ENCODE data around the gene COMMD2. TPM values are rescaled to one million over a fixed set of nuclear protein-coding genes. Genes with fewer than 3 reads are reported as not detected.

COMMD2 gene
- 18.0 TPM for total RNA-seq
- long read RNA-seq, transcript COMMD2-203 (5 exons, 3,706 nt): major isoform, 12 of 12 reads
- long read RNA-seq, partial matches to known transcripts: 0 of 12 reads
- long read RNA-seq, other reads (novel, unspliced or antisense): 0 of 12 reads

- ATAC-seq (peak; percentile 96), DNase-seq (ENCODE audit: missing footprints) (peak; percentile 87)
- intact Hi-C loops (cut with DNase I): loop anchor here (2.0 kb wide), 1 partner anchor 61 kb away; the partner anchor contains the start of gene RNF13
These were observed at the start of gene COMMD2 for GRCh38 chr3:149752051-149752787. COMMD2 (minus strand) TSS chr3:149752489; CDS start chr3:149752444, 45 bp downstream.

- DNase-seq (ENCODE audit: missing footprints) (no peak), ATAC-seq (no peak)
- intact Hi-C loops (cut with DNase I): no loop called here
These were observed 49.4 kb upstream of the COMMD2 start for GRCh38 chr3:149801639-149802038.

- intact Hi-C loops (cut with DNase I): no loop called here
- ATAC-seq: no peak
These were observed 48.9 kb upstream of the COMMD2 start for GRCh38 chr3:149801195-149801594.

GRCh38 chr3:149800693-149801092 is 48.4 kb upstream of the COMMD2 start:
- ATAC-seq (no peak), DNase-seq (ENCODE audit: missing footprints) (no peak)
- intact Hi-C loops (cut with DNase I): no loop called here

More at GRCh38 chr3:149801195-149801594, 48.9 kb upstream of the COMMD2 start:
- DNase-seq (ENCODE audit: missing footprints): no peak

GRCh38 chr3:149796026-149796425 is 43.7 kb upstream of the COMMD2 start:
- intact Hi-C loops (cut with DNase I): no loop called here
- ATAC-seq (no peak), DNase-seq (ENCODE audit: missing footprints) (no peak)

GRCh38 chr3:149792452-149793270 is 40.4 kb upstream of the COMMD2 start, which contains the start of gene ANKUB1:
ANKUB1 (minus strand) TSS chr3:149792554; CDS start chr3:149792366, 188 bp downstream.
- intact Hi-C loops (cut with DNase I): no loop called here

GRCh38 chr3:149790698-149791097 is 38.4 kb upstream of the COMMD2 start:
- intact Hi-C loops (cut with DNase I): no loop called here
- ATAC-seq: no peak
- no peak for DNase-seq (ENCODE audit: missing footprints)

More at GRCh38 chr3:149792452-149793270, 40.4 kb upstream of the COMMD2 start, which contains the start of gene ANKUB1:
- DNase-seq (ENCODE audit: missing footprints) (no peak), ATAC-seq (no peak)

- DNase-seq (ENCODE audit: missing footprints) (no peak), ATAC-seq (no peak)
- intact Hi-C loops (cut with DNase I): no loop called here
These were observed 38.0 kb upstream of the COMMD2 start for GRCh38 chr3:149790268-149790667.

- ATAC-seq: no peak
- intact Hi-C loops (cut with DNase I): no loop called here
These were observed 31.9 kb upstream of the COMMD2 start for GRCh38 chr3:149784064-149784704.

GRCh38 chr3:149783576-149783975 is 31.3 kb upstream of the COMMD2 start:
- intact Hi-C loops (cut with DNase I): no loop called here
- peak; percentile 31 for ATAC-seq
- no peak for DNase-seq (ENCODE audit: missing footprints)

More at GRCh38 chr3:149784064-149784704, 31.9 kb upstream of the COMMD2 start:
- no peak for DNase-seq (ENCODE audit: missing footprints)

- DNase-seq (ENCODE audit: missing footprints): no peak
- intact Hi-C loops (cut with DNase I): no loop called here
- no peak for ATAC-seq
These were observed 29.5 kb upstream of the COMMD2 start for GRCh38 chr3:149781741-149782140.

- DNase-seq (ENCODE audit: missing footprints): no peak
- peak; percentile 39 for ATAC-seq
- intact Hi-C loops (cut with DNase I): no loop called here
These were observed 28.9 kb upstream of the COMMD2 start for GRCh38 chr3:149781211-149781610.

- intact Hi-C loops (cut with DNase I): no loop called here
These were observed 25.3 kb upstream of the COMMD2 start for GRCh38 chr3:149777414-149778214.

GRCh38 chr3:149776170-149776569 is 23.9 kb upstream of the COMMD2 start:
- intact Hi-C loops (cut with DNase I): no loop called here
- DNase-seq (ENCODE audit: missing footprints) (no peak), ATAC-seq (no peak)

More at GRCh38 chr3:149777414-149778214, 25.3 kb upstream of the COMMD2 start:
- ATAC-seq (no peak), DNase-seq (ENCODE audit: missing footprints) (no peak)

- DNase-seq (ENCODE audit: missing footprints) (no peak), ATAC-seq (no peak)
- intact Hi-C loops (cut with DNase I): loop anchor here (5.0 kb wide), 2 partner anchors 261 to 281 kb away; no protein-coding TSS in a partner anchor
These were observed 20.6 kb upstream of the COMMD2 start for GRCh38 chr3:149772861-149773260.

- no peak for ATAC-seq
- intact Hi-C loops (cut with DNase I): loop anchor here (5.0 kb wide), 2 partner anchors 259 to 279 kb away; no protein-coding TSS in a partner anchor
- DNase-seq (ENCODE audit: missing footprints): no peak
These were observed 19.5 kb upstream of the COMMD2 start for GRCh38 chr3:149771652-149772271.

GRCh38 chr3:149770246-149770645 is 18.0 kb upstream of the COMMD2 start:
- intact Hi-C loops (cut with DNase I): loop anchor here (5.0 kb wide), 2 partner anchors 258 to 278 kb away; no protein-coding TSS in a partner anchor
- ATAC-seq (no peak), DNase-seq (ENCODE audit: missing footprints) (no peak)
